ENCODE results near the gene ZNFX1.
A peak's percentile ranks its signal among the peaks of the same experiment; 100 is the strongest.
"Not testable (repeated sequence)": the region's sequence is repeated elsewhere in the genome, so short reads cannot be mapped to it uniquely, and the experiment has no call there.

Gene ZNFX1

GRCh38 chr20:49247792-49248191 lies 30.1 kb downstream of the ZNFX1 start:
- DNase-seq: no peak

DNA sequence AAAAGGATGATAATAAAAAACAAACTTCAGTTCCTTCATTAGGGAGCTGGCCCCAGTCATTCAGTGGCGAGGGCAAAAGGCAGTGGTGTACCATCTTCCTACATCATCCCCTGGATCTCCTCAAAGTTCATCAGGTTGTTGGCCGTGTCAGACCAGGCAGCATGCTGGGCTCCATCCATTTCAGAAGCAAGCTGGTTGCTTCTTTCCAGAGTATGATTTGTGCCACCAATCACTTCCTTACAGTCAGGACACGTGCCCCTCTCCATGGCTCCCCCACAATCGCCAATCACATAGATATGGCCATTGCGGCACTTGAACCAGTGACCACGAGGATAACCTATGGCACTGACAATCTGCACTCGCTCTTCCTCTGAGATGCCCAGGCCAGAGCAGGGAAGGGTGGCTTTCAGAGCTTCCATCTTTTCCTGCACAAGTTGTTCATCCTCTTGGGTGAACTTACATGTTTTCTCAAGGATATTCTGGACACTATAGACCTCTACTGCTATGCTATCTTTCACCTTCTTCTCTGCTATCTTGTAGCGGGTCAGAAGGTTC lies 30.6 kb downstream of the ZNFX1 start:
- no peak for DNase-seq

- DNase-seq: no peak
Observed at GRCh38 chr20:49245921-49246740, 31.7 kb downstream of the ZNFX1 start.

- no peak for DNase-seq
Observed at GRCh38 chr20:49237531-49237930, 40.3 kb downstream of the ZNFX1 start.

DNA sequence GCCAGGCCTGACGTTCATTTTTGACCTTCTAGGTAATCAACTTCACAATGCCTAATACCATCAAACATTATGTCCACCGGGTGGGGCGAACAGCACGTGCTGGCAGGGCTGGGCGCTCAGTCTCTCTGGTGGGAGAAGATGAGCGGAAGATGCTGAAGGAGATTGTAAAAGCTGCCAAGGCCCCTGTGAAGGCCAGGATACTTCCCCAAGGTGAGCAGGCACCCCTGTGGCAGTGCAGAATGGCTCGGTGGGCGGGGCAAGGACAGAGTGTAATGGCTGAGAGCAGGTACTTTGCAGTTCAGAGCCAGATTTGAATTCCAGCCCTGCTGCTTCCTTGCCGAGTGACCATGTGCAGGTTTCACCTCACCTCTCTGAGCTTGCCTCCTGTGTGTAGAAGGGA lies 41.6 kb downstream of the ZNFX1 start:
- no peak for DNase-seq

- no peak for DNase-seq
Observed at GRCh38 chr20:49234831-49235230, 43.0 kb downstream of the ZNFX1 start.

GRCh38 chr20:49233226-49233625 lies 44.6 kb downstream of the ZNFX1 start:
- no peak for DNase-seq

GRCh38 chr20:49231471-49231870 lies 46.4 kb downstream of the ZNFX1 start:
- no peak for DNase-seq

DNA sequence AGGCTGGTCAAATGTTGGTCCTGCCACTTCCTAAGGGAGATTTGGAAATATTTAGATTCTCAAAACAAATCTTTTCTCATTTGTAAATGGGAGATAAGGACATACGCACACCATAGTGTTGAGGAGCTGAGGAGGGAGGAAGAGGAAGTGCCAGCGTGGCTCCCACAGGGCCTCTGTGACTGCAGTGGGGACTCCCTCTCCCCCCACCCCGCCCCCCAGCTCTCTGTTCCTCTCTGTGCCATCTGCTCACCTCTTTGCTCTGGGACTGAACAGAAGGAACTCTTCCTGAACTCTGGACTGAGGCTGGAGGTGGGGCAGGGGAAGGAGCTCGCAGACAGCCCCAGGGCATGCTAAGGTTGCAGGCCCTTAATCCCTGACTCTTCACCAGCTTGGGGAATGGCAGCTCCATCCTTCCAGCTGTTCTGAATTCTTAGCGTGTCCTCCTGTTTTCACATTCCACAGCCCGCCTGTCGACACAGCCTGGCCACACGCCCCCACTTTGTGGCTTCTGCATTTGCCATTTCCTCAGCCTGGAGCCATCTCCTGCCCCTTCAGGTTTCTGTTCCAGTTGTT lies 47.2 kb downstream of the ZNFX1 start:
- no peak for DNase-seq

DNA sequence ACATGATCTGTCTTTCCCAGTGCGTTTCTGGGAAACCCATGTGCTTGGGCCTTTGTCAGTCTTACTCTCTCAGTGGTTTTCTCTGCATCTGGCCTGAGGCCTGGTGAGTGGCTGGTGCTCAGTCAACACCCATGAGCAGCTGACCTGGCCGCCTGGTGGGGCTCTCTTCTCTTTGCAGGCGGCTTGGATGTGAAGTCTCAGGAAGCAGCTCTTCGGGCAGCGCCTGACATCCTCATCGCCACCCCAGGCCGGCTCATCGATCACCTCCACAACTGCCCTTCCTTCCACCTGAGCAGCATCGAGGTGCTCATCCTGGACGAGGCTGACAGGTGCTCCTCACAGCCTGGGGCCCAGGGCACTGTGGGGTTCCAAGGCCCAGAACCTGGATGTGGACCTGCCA lies 47.8 kb downstream of the ZNFX1 start:
- DNase-seq: peak; percentile 41 to 72

- no peak for DNase-seq
Observed at GRCh38 chr20:49229381-49229780, 48.5 kb downstream of the ZNFX1 start.

DNA sequence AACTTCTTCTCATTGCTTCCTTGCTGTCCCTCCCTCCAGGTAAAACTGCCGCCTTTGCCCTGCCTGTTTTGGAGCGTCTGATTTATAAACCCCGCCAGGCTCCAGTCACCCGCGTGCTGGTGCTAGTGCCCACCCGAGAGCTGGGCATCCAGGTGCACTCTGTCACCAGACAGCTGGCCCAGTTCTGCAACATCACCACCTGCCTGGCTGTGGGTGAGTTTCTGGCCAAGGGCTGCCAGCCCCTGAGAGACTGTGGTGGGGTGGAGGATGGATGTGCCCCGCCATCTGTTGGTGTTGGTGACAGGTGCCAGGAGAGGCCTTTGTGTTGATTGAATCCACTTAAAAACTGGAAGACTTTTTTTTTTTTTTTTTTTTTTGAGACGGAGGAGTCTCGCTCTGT lies 49.2 kb downstream of the ZNFX1 start:
- DNase-seq: peak in 1 of 2 experiments; percentile 4

- DNase-seq: no peak
Observed at GRCh38 chr20:49225896-49226295, 52.0 kb downstream of the ZNFX1 start.

GRCh38 chr20:49219924-49220831 lies 57.7 kb downstream of the ZNFX1 start:
- DNase-seq: no peak

GRCh38 chr20:49219091-49219923 lies 58.5 kb downstream of the ZNFX1 start, which contains the start of gene DDX27:
Gene DDX27 (plus strand): TSS chr20:49219416. CDS start chr20:49219449, 33 bp downstream.
- peak; percentile 93 to 97 for DNase-seq

DNA sequence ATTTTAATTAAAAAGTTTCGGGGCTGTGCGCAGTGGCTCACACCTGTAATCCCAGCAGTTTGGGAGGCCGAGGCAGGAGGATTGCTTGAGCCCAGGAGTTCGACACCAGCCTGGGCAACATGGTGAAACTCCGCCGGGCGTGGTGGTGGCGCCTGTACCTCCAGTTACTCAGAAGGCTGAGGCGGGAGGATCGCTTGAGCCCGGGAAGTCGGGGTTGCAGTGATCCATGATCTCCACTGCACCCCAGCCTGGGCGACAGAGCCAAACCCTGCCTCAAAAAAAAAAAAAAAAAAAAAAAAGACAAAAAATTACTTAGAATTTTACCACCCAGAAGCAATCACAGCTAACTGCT lies 59.1 kb downstream of the ZNFX1 start:
- DNase-seq: not testable (repeated sequence)

- peak; percentile 68 to 83 for DNase-seq
Observed at GRCh38 chr20:49216991-49217578, 60.8 kb downstream of the ZNFX1 start.

- no peak for DNase-seq
Observed at GRCh38 chr20:49215232-49215631, 62.6 kb downstream of the ZNFX1 start.

DNA sequence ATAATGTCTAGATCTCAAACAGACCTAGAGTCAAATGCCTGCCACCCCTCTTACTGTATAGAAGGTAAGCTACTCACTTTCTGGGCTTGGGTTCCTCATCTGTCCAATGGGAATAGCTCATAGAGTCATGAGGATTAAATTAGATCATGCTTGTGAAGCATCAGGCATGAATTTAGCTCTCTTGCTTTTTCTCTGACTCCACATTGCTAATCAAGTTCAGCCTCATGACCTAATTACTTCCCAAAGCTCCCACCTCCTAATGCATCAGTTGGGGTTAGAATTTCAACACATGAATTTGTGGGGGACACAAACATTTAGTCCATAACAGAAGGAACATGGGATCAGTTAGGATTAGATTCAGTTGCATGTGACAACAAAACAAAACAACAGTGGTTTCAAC lies 63.3 kb downstream of the ZNFX1 start:
- DNase-seq: no peak

DNA sequence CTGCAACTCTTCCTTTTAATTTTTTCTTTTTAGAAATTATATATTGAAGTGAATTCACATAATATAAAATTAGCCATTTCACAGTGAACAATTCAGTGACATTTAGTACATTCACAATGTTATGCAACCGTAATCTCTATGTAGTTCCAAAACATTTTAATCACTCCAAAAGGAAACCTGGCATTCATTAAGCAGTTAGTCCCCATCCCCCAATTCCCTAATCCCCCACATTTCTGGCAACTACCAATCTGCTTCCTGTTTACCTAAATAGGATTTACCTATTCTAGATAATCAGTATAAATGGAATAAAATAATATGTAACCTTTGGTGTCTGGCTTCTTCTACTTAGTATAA lies 67.1 kb downstream of the ZNFX1 start:
- no peak for DNase-seq

DNA sequence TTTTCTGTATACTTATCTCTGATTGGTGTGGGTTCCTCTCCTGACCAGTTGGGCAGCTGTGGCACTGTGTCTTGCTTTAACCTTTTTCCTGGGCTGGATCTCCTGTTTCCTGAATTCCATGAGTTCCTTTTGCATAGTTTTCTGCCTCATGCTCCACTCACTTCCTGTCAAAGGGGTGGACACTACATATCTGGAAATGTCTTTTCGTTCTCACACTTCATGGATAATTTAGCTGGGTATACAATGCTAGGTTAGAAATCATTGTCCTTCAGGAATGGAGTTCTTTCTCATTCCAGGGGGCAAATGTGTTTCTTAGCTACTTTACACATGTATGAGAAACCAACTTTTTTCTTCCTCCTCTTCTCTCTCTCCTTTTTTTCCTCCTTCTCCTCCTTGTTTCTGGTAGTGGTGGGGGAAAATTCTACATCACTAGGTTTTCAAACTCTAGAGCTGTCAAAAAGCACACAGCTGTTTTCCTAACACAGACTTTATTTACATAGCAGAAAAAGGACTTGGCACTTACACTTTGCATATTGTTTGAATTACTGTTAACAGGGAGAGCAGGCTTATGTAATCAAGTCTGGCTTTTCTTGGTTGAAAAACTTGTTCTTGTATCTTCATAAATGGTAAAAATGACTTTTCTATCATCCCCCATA lies 67.6 kb downstream of the ZNFX1 start:
- no peak for DNase-seq
